HL-60/S4 treated with retinoic acid at 250 ng/mL for 4 days and 3 days (cell line): Measurements from ENCODE around the gene PLA2G10.
"Not testable (repeated sequence)": the region's sequence is repeated elsewhere in the genome, so short reads cannot be mapped to it uniquely, and the experiment has no call there.

Source experiments
- in situ Hi-C: fragments of 300-500 bp; cut with MboI; formaldehyde crosslinking; loops from 2 replicates; pipeline ENCODE4 v1.7.0; 2022; ENCODE audit warnings: low sequenced_read_pairs

PLA2G10 gene

DNA sequence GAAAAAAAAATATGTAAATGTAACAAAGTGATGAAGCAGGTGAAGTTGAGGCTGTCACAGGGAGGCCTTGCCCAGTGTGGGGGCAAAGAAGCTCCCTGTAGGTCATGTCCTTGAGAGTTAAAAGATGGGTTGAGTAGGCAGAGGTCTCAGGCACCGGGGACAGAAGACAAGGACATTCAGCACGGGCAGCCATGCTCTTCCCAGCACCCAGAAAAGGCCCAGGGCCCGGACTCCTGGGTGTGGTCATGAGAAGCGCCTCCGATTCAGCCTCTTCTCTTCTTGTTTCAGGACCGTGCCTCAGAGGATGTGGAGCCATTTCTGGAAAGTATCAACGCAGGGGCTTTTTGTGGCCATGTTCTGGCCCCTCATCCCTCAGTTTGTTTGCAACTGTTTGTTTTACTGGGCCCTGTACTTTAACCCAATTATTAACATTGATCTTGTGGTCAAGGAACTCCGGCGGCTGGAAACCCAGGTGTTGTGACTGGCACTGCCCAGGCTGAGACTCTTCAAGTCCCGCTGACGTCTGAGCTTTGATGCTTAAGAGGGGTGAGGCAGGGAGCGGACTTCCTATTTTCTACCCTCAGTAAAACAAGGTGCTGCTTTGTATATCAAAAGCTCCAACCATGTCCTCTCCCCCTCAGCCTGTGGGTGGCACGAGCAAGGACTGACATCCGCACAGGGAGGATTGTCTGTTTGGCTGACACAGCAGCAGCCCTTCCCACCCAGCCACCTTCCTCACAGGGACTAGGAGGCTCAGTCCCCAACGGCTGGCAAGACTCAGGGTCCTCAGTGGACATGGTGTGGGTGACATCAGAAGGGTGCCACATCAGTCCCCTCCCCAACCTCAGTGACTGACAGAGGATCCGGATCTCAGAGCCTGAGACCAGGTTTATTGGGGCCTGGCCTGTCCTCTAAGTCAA, 26.5 kb downstream of the PLA2G10 start:
- in situ Hi-C loops, result no loop called here

- in situ Hi-C loops, result no loop called here
Observed at GRCh38 chr16:14658063-14658462, 36.0 kb downstream of the PLA2G10 start.

DNA sequence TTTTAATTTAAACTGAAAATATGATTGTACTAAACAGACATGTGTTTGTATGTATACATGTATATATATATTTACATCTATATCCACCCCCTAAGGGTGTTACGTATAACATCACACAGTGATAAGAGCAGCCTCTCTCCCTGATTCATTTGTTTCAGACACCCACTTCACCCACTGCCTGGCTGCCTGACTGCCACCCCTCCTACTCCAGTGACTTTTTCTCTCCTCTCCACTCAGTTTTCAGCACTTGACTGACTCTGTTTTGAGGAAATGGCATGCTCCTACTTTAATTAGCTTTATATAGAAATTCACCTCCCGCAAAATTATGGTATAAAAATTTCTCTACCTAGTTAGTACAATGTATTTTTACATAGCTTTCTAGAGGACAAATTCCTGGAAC, 41.4 kb downstream of the PLA2G10 start:
- in situ Hi-C loops, result no loop called here

DNA sequence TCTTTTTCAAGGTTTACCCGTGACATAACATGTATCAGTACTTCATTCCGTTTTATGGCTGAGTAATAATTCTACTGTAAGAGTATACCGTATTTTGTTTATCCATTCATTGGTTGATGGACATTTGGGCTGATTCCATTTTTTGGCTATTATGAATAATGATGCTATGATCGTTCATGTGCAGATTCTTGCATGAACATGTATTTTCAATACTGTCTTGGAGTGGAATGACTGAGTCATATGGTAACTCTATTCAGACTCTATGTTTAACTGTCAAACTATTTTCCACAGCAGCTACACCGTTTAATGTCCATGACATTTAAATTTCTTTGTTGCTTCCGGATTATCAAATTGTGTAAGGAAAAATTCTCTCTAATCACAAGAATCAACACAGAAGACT, 43.5 kb downstream of the PLA2G10 start:
- in situ Hi-C loops, result no loop called here

- in situ Hi-C loops, result no loop called here
Observed at GRCh38 chr16:14649816-14650215, 44.3 kb downstream of the PLA2G10 start.

DNA sequence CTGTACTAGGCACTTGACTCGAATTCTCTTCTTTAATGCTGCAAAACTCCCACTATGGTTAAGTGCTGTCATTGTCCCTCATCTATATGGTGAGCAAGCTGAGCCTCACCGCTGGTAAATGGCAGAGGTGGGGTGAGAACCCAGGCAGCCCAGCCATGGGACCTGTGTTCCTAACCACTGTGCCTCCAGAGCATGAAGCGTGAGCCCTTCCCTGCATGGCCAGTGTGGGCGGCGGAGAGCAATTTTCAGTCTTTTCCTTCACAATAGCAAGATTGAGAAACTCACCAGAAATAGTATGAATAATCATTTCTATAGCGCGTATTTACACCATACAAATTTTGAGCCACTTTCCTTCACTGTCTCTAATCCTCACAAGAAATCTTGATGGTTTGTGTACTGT, 52.2 kb downstream of the PLA2G10 start:
- in situ Hi-C loops, result no loop called here

GRCh38 chr16:14641206-14641605, 52.9 kb downstream of the PLA2G10 start:
- in situ Hi-C loops, result no loop called here

GRCh38 chr16:14640538-14640937, 53.6 kb downstream of the PLA2G10 start:
- in situ Hi-C loops, result no loop called here

GRCh38 chr16:14636951-14637240, 57.2 kb downstream of the PLA2G10 start:
- in situ Hi-C loops, result not testable (repeated sequence)

GRCh38 chr16:14636179-14636950, 57.7 kb downstream of the PLA2G10 start:
- in situ Hi-C loops, result not testable (repeated sequence)

DNA sequence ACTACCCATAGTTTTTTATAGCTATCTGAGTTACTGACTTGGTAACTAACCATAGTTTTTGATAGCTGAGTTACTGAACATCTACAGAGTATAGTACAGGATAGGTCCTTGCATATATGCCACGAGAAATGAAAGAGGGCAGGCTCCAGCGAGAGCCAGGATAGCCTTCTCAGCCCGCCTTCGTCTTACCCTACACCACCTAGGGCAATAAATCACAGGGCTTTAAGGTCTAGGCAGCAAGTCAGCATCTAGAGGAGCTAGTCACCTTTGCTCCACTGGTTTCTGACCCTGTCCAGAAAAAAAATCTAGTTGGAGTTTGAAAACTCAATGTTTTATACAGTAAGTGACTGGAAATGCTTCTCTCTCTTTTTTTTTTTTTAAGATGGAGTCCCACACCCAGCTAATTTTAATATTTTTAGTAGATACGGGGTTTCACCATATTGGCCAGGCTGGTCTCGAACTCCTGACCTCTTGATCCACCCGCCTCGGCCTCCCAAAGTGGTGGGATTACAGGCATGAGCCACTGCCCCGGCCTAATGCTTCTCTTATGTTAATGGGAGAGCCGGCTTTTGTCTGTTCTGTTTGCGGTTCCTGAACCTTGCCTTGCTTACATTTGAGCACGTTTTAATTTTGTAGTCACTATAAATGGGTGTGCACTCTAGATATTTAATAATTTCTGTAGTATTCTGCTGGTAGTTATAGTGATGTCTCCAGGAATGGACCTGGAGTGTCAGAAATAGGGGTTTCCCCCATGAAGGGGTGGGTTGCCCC, 58.5 kb downstream of the PLA2G10 start:
- in situ Hi-C loops, result no loop called here

DNA sequence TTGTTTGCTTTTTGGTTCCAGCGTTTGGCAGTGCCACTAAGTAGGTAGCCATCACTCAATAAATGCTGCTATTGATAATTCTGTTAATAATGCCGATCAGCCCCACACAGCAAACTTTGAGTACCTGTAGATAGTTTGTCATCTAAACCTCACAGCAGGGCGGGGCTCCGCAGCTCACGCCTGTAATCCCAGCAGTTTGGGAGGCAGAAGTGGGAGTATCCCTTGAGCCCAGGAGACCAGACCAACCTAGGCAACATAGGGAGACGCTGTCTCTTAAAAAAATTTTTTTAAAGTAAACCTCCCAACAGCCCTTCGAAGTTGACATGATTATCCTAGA, 59.8 kb downstream of the PLA2G10 start:
- in situ Hi-C loops, result no loop called here

- in situ Hi-C loops, result no loop called here
Observed at GRCh38 chr16:14632693-14633569, 61.2 kb downstream of the PLA2G10 start, which contains the start of gene BFAR. TSS of gene BFAR (plus strand) at chr16:14632951. CDS start at chr16:14644347, 11,396 bp downstream.

DNA sequence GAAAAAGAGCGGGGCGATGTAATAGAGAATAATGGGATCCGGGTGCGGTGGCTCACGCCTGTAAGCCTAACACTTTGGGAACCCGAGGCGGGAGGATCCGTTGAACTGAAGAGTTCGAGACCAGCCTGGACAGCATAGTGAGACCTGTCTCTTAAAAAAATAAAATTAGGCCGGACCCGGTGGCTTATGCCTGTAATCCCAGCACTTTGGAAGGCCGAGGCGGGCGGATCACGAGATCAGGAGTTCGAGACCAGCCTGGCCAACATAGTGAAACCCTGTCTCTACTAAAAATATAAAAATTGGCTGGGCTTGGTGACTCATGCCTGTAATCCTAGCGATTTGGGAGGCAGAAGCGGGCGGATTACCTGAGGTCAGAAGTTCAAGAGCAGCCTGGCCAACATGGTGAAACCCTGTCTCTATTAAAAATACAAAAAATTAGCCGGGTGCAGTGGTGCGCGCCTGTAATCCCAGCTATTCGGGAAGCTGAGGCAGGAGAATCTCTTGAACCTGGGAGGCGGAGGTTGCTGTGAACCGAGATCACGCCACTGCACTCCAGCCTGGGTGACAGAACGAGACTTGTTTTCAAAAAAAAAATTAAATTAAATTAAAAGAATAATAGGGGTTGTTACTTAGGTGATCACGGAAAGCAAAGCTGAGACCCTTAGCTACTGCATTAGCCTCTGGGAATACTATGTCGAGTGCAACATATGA, 63.3 kb downstream of the PLA2G10 start:
- in situ Hi-C loops, result not testable (repeated sequence)

DNA sequence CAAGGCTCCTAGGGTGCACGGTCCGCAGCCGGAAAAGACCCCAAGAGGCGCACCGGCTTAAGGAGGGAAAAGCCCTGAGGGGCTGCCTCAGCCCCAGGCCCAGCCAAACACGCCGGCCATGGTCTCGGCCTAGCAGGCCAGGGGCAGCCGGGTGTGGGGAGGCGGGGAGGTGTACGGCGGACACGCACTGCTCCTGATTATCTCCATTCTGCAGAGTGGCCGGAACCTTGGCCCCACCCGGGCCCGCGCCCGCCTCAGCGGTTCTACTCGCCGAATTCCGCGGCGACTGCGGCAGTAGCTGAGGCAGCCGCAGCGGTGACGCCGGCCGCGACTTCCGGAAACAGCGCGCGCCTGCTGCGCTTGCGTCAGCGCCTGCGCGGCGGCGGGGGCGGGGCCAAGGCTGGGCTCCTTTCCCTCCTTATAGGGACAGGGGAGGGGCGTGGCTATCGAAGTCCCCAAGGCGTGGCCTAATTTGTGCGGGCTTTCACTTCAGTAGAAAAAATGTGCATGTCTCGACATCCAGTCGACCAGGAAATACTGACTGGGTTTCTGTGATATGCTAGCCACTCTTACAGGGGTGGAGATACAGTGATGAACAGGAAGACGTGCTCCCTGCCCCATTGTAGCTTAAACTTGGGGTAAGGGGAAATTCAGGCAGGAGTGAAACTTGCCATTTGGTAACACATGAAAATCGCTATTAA, 64.0 kb downstream of the PLA2G10 start, which contains the start of gene PARN:
Gene PARN (minus strand): TSS at position 342 of the 701 bp plus-strand sequence. CDS start 135 bp downstream, at position 207.
- in situ Hi-C loops, result no loop called here

DNA sequence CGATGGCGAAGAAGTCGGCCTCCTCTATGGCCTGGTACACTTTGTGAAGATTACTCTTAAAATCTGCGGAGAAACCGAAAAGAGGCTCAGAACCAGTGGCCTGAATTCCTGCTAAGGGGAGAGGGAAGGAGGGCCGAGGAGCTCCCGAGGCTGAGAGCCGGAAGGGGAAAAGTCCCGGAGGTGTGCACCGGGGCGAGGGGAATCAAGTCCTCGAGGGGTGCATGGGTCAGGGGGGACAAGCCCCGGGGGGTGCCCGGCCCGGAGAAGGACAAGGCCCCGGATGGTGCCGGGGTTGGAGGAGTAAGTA, 64.5 kb downstream of the PLA2G10 start:
- in situ Hi-C loops, result no loop called here

DNA sequence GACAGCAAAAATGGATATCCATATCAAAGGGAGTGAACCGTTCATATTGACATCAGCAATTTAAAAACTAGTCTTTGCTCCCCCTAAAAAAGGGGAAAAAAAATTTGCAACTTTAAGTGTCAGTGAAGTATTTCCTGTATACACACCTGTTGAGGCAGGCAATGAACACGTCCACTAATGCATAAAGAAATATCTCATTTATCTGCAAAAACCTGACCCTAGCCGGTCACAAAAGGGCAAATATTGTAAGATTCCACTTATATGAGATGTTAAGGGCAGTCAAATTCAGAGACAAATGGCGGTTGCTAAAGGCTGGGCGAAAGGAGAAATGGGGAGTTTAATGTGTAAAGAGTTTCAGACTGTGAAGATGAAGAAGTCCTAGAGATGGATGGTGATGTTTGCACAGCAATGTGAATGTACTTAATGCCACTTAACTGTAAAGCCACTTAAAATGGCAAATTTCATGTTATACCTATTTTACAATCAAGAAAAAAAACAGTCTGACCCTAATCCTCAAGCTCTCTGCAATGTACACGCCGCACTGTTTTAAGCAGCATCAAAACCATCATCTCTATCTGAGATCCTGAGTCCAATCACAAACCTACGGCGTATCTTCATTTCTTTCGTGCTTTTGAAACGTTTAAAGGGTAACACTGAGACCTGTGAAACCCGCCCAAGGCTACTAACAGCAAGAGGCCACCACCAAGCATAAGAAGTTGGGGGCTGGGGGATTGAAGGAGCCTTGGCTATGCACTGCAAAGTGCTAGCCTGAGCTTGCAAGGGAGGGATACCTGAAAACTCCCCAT, 65.1 kb downstream of the PLA2G10 start:
- in situ Hi-C loops, result no loop called here

DNA sequence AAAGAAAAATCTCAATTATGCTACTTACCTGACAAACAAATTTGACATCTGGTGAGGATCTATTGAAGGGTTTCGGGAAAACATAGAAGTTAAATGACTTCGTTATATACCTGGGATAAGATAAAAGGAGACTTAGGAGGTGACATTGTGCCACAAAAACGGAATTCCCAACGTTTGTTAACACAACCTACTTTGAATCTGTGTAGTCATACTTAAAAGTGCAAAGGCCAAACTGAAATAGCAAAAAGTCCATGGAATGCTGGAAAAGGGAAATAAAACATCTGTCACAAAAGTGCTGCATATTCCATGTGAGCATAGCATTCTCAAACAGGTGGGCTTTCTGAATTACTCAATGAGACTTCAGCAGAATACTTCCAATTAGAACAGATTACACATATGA, 67.0 kb downstream of the PLA2G10 start:
- in situ Hi-C loops, result no loop called here
